Nephron progenitor cell (in vitro differentiated cells): Measurements from ENCODE around the gene ZG16B.

Source experiments
- DNase-seq: peaks from one replicate; pipeline ENCODE4 v3.0.0; 2021
- H3K27ac Mint-ChIP-seq: 2 replicates; pipeline ENCODE4 v1.8.0; 2021; ENCODE audit warnings: mild to moderate bottlenecking, moderate library complexity, mixed read lengths
- H3K27me3 Mint-ChIP-seq: 2 replicates; pipeline ENCODE4 v1.8.0; 2021; ENCODE audit warnings: mild to moderate bottlenecking, low read depth, mixed read lengths; ENCODE audit not compliant: poor library complexity
- H3K36me3 Mint-ChIP-seq: 2 replicates; pipeline ENCODE4 v1.8.0; 2021; ENCODE audit warnings: low read depth, mixed read lengths
- H3K4me1 Mint-ChIP-seq: 2 replicates; pipeline ENCODE4 v1.8.0; 2021; ENCODE audit warnings: mixed read lengths
- H3K4me3 Mint-ChIP-seq: 2 replicates; pipeline ENCODE4 v1.8.0; 2021; ENCODE audit warnings: mild to moderate bottlenecking, moderate library complexity, mixed read lengths
- H3K9me3 Mint-ChIP-seq: 2 replicates; pipeline ENCODE4 v1.8.0; 2021; ENCODE audit warnings: mild to moderate bottlenecking, moderate library complexity, mixed read lengths
- CTCF ChIP-seq: fragments of 200-600 bp; sonication (generic); IDR thresholded peaks from 2 replicates; pipeline ENCODE4 v1.5.0; 2021; ENCODE audit warnings: antibody characterized with exemption

ZG16B gene

GRCh38 chr16:2860826-2861567, 30.9 kb downstream of the ZG16B start:
- peak; percentile 53 for DNase-seq
- no peak for TF ChIP-seq CTCF
- no peak overlapping the region for H3K4me3 Mint-ChIP-seq
- no peaks in the 10 kb centered on the region for H3K36me3 Mint-ChIP-seq
- peaks cover 19% of the 10 kb centered on the region for H3K9me3 Mint-ChIP-seq
- H3K27me3 Mint-ChIP-seq: peaks cover 83% of the 10 kb centered on the region
- H3K27ac Mint-ChIP-seq: no peak overlapping the region
- H3K4me1 Mint-ChIP-seq: peaks cover 10% of the 10 kb centered on the region

- Mint-ChIP-seq H3K4me1 (peaks cover 5% of the 10 kb centered on the region), H3K36me3 (no peaks in the 10 kb centered on the region), H3K4me3 (no peak overlapping the region), H3K27ac (no peak overlapping the region), H3K27me3 (peaks cover 78% of the 10 kb centered on the region), H3K9me3 (peaks cover 7% of the 10 kb centered on the region)
- DNase-seq: no peak
- TF ChIP-seq CTCF: no peak
Measured at GRCh38 chr16:2865651-2866050, 35.5 kb downstream of the ZG16B start.

- Mint-ChIP-seq H3K27me3 (peaks cover 80% of the 10 kb centered on the region), H3K36me3 (no peaks in the 10 kb centered on the region), H3K9me3 (peaks cover 2% of the 10 kb centered on the region), H3K4me1 (peaks cover 5% of the 10 kb centered on the region), H3K4me3 (no peak overlapping the region), H3K27ac (no peak overlapping the region)
- TF ChIP-seq CTCF: no peak
- DNase-seq: no peak
Measured at GRCh38 chr16:2866431-2866830, 36.3 kb downstream of the ZG16B start.

- no peaks in the 10 kb centered on the region for H3K36me3 Mint-ChIP-seq
- peaks cover 90% of the 10 kb centered on the region for H3K27me3 Mint-ChIP-seq
- no peak for TF ChIP-seq CTCF
- H3K27ac Mint-ChIP-seq: no peak overlapping the region
- H3K4me3 Mint-ChIP-seq: peak overlapping the region; percentile 82
- H3K9me3 Mint-ChIP-seq: no peaks in the 10 kb centered on the region
- DNase-seq: no peak
- H3K4me1 Mint-ChIP-seq: peaks cover 6% of the 10 kb centered on the region
Measured at GRCh38 chr16:2867661-2867986, 37.5 kb downstream of the ZG16B start.

- H3K27ac Mint-ChIP-seq: no peak overlapping the region
- H3K9me3 Mint-ChIP-seq: no peaks in the 10 kb centered on the region
- H3K27me3 Mint-ChIP-seq: peaks cover 91% of the 10 kb centered on the region
- H3K4me3 Mint-ChIP-seq: peak overlapping the region; percentile 82
- no peaks in the 10 kb centered on the region for H3K36me3 Mint-ChIP-seq
- peaks cover 11% of the 10 kb centered on the region for H3K4me1 Mint-ChIP-seq
- peak; percentile 97 for DNase-seq
- peak; percentile 99 for TF ChIP-seq CTCF
Measured at GRCh38 chr16:2867987-2868789, 38.1 kb downstream of the ZG16B start.
